ENCODE measurements around the gene B4GALT7.
A peak's percentile ranks its signal among the peaks of the same experiment; 100 is the strongest.

B4GALT7 gene

GRCh38 chr5:177609076-177610059 lies 9.4 kb downstream of the B4GALT7 start:
- Histone ChIP-seq H3K4me3 (replicated peaks; ENCODE audit: insufficient read depth, low read length) (no peak overlapping the region), H3K27ac (replicated peaks) (no peak overlapping the region), H3K27me3 (ENCODE audit: insufficient read depth, poor library complexity, severe bottlenecking) (no peaks in the 10 kb centered on the region)
- no peak for DNase-seq (ENCODE audit: low read depth in 1 of 2, low spot score in 1 of 2)
- TF ChIP-seq GABPA (IDR thresholded peaks at IDR 0.05; ENCODE audit: low read depth) (no peak), SPI1 (IDR thresholded peaks at IDR 0.05; ENCODE audit: borderline replicate concordance, low read depth) (no peak), POLR2AphosphoS5 (IDR thresholded peaks at IDR 0.05; ENCODE audit: low read depth) (0 out of 2 replicates have a peak, but pooled peaks have one; percentile 28), REST (IDR thresholded peaks at IDR 0.05; ENCODE audit: insufficient replicate concordance, low read depth) (no peak), CTCF (IDR thresholded peaks at IDR 0.05; ENCODE audit: insufficient read depth, low read length) (no peak)

- no peak overlapping the region for H3K27ac ChIP-seq (replicated peaks)
- no peaks in the 10 kb centered on the region for H3K27me3 ChIP-seq (ENCODE audit: insufficient read depth, poor library complexity, severe bottlenecking)
- TF ChIP-seq REST (IDR thresholded peaks at IDR 0.05; ENCODE audit: insufficient replicate concordance, low read depth), result no peak
- no peak for TF ChIP-seq POLR2AphosphoS5 (IDR thresholded peaks at IDR 0.05; ENCODE audit: low read depth)
- no peak for TF ChIP-seq SPI1 (IDR thresholded peaks at IDR 0.05; ENCODE audit: borderline replicate concordance, low read depth)
- no peak for TF ChIP-seq GABPA (IDR thresholded peaks at IDR 0.05; ENCODE audit: low read depth)
- no peak for TF ChIP-seq CTCF (IDR thresholded peaks at IDR 0.05; ENCODE audit: insufficient read depth, low read length)
- DNase-seq (ENCODE audit: low read depth in 1 of 2, low spot score in 1 of 2), result no peak
- no peak overlapping the region for H3K4me3 ChIP-seq (replicated peaks; ENCODE audit: insufficient read depth, low read length)
Observed at GRCh38 chr5:177610131-177610769, 10.3 kb downstream of the B4GALT7 start.

GRCh38 chr5:177610770-177611445 lies 11.0 kb downstream of the B4GALT7 start:
- TF ChIP-seq REST (IDR thresholded peaks at IDR 0.05; ENCODE audit: insufficient replicate concordance, low read depth), result no peak
- TF ChIP-seq GABPA (IDR thresholded peaks at IDR 0.05; ENCODE audit: low read depth), result no peak
- no peak for TF ChIP-seq CTCF (IDR thresholded peaks at IDR 0.05; ENCODE audit: insufficient read depth, low read length)
- no peak for TF ChIP-seq SPI1 (IDR thresholded peaks at IDR 0.05; ENCODE audit: borderline replicate concordance, low read depth)
- no peak for DNase-seq (ENCODE audit: low read depth in 1 of 2, low spot score in 1 of 2)
- H3K27ac ChIP-seq (replicated peaks), result no peak overlapping the region
- H3K27me3 ChIP-seq (ENCODE audit: insufficient read depth, poor library complexity, severe bottlenecking), result no peaks in the 10 kb centered on the region
- H3K4me3 ChIP-seq (replicated peaks; ENCODE audit: insufficient read depth, low read length), result no peak overlapping the region
